PC-9 (cell line): ENCODE measurements around the gene ATP2B1. TPM values are rescaled to one million over a fixed set of nuclear protein-coding genes. Genes with fewer than 3 reads are reported as not detected.

Source experiments
- BruUV-seq: library from RNA; stranded (reverse); fragments of 400-500 nt; replicated peaks from 2 replicates; lab custom pipeline; 2021; lab: Mats Ljungman, UMichigan
- CTCF ChIA-PET: fragments of 300-600 bp; sonication (Branson Sonifier 250); formaldehyde crosslinking; loops from one replicate; lab custom pipeline; 2022; ENCODE audit warnings: antibody characterized with exemption; lab: Charles Lee
- POLR2A ChIA-PET: fragments of 300-600 bp; sonication (Branson Sonifier 250); formaldehyde crosslinking; loops from one replicate; lab custom pipeline; 2022; ENCODE audit warnings: antibody characterized with exemption; ENCODE audit not compliant: unreplicated experiment; lab: Charles Lee
- DNase-seq, 2 experiments: peaks; one replicate each; pipeline versions ENCODE4 v3.0.0 to v3.0.0-alpha.2; 2015 to 2022; ENCODE audit warnings: mixed read lengths in 1 of 2
- H2AFZ ChIP-seq: fragments of 200-600 bp; sonication (generic); 2 replicates; pipeline ENCODE4 v1.8.1; 2017; ENCODE audit warnings: antibody characterized with exemption
- H3F3A ChIP-seq: fragments of 200-600 bp; sonication (generic); 2 replicates; pipeline ENCODE4 v1.8.1; 2017; ENCODE audit warnings: antibody characterized with exemption, mild to moderate bottlenecking, low read depth; ENCODE audit not compliant: insufficient read depth
- H3K27ac ChIP-seq: fragments of 200-600 bp; sonication (generic); 2 replicates; pipeline ENCODE4 v1.6.1; 2016; ENCODE audit warnings: mixed run types
- H3K27me3 ChIP-seq: fragments of 200-600 bp; sonication (generic); 2 replicates; pipeline ENCODE4 v1.6.1; 2016; ENCODE audit warnings: low read depth, mixed run types; ENCODE audit not compliant: insufficient read depth
- H3K36me3 ChIP-seq: fragments of 200-600 bp; sonication (generic); 2 replicates; pipeline ENCODE4 v1.6.1; 2016; ENCODE audit warnings: low read depth, mixed run types
- H3K4me1 ChIP-seq: fragments of 200-600 bp; sonication (generic); replicated peaks from 2 replicates; pipeline ENCODE4 v1.6.1; 2016; ENCODE audit warnings: mixed run types; ENCODE audit not compliant: insufficient read depth
- H3K4me2 ChIP-seq: fragments of 200-600 bp; sonication (generic); 2 replicates; pipeline ENCODE4 v1.6.1; 2017; ENCODE audit warnings: mixed run types
- H3K4me3 ChIP-seq: fragments of 200-600 bp; sonication (generic); 2 replicates; pipeline ENCODE4 v1.6.1; 2016; ENCODE audit warnings: mixed run types
- H3K79me2 ChIP-seq: fragments of 200-600 bp; sonication (generic); 2 replicates; pipeline ENCODE4 v1.6.1; 2017; ENCODE audit warnings: low read depth, mixed run types
- H3K9me2 ChIP-seq: fragments of 200-600 bp; sonication (generic); 2 replicates; pipeline ENCODE4 v1.8.1; 2017; ENCODE audit warnings: mild to moderate bottlenecking; ENCODE audit not compliant: insufficient read depth
- H3K9me3 ChIP-seq: fragments of 200-600 bp; sonication (generic); 2 replicates; pipeline ENCODE4 v1.8.1; 2016; ENCODE audit warnings: low read depth; ENCODE audit not compliant: insufficient read depth
- H4K20me1 ChIP-seq: fragments of 200-600 bp; sonication (generic); 2 replicates; pipeline ENCODE4 v1.8.1; 2017; ENCODE audit not compliant: insufficient read depth
- CTCF ChIP-seq: fragments of 200-600 bp; sonication (generic); conservative IDR thresholded peaks from 2 replicates; pipeline ENCODE4 v1.6.1; 2017; ENCODE audit warnings: mixed run types, antibody characterized with exemption, mild to moderate bottlenecking, moderate library complexity
- EZH2 ChIP-seq: fragments of 200-600 bp; sonication (generic); IDR thresholded peaks from 2 replicates; pipeline ENCODE4 v1.8.0; 2017; ENCODE audit warnings: antibody characterized with exemption, low read depth
- intact Hi-C: fragments of 100-400 bp; cut with micrococcal nuclease; formaldehyde crosslinking; loops from one replicate; pipeline ENCODE4 v1.10.0; 2022; ENCODE audit not compliant: unreplicated experiment
- total RNA-seq: library from RNA; stranded (reverse); gene quantifications from 2 replicates; pipeline ENCODE4 v1.2.3, GENCODE V29; 2021

The ATP2B1 gene
- total RNA-seq, 1 experiment from 2014 or later, result 29.4 TPM

GRCh38 chr12:89610366-89610765, 98.3 kb downstream of the ATP2B1 start:
- POLR2A ChIA-PET, result no interaction called here
- Histone ChIP-seq H3K79me2 (no peaks in the 10 kb centered on the region), H3K4me1 (no peaks in the 10 kb centered on the region), H3K9me3 (no peaks in the 10 kb centered on the region), H3F3A (0 out of 2 replicates have a peak, but pooled peaks cover 3% of the 10 kb centered on the region), H3K9me2 (no peaks in the 10 kb centered on the region), H3K27ac (no peak overlapping the region), H3K36me3 (peaks cover 12% of the 10 kb centered on the region), H3K4me3 (no peak overlapping the region), H2AFZ (no peak overlapping the region), H3K4me2 (no peak overlapping the region), H3K27me3 (no peaks in the 10 kb centered on the region), H4K20me1 (no peaks in the 10 kb centered on the region)
- intact Hi-C loops, result no loop called here
- BruUV-seq, result no TSS peak
- DNase-seq, result no peak
- CTCF ChIA-PET, result no interaction called here
- TF ChIP-seq CTCF (no peak), EZH2 (no peak)

DNA sequence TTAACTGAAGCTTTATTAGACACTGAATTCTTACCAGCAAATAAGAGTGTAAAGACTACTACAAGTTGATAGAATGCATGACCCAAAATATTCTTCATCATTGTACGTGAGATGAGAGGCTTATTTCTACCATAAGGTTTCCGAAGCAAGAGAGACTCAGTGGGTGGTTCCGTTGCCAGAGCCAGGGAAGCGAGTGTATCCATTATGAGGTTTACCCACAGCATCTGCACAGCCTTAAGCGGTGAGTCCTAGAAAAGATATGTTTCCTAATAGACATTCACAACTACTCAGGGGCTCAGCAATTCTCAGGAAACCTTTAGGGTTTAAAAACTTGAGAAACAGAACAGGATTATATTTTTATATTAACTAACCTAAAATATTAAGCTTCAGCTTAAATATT, 105.0 kb downstream of the ATP2B1 start:
- no TSS peak for BruUV-seq
- H2AFZ ChIP-seq, result no peak overlapping the region
- H3K9me2 ChIP-seq, result no peaks in the 10 kb centered on the region
- no peaks in the 10 kb centered on the region for H3K9me3 ChIP-seq
- H3K27me3 ChIP-seq, result no peaks in the 10 kb centered on the region
- peaks cover 9% of the 10 kb centered on the region for H3K36me3 ChIP-seq
- no peaks in the 10 kb centered on the region for H3K4me1 ChIP-seq
- no peaks in the 10 kb centered on the region for H3F3A ChIP-seq
- ChIA-PET POLR2A (interaction anchor here (0.6 kb wide), 1 partner anchor 96 kb away, joined by 4 read pairs; no protein-coding TSS in a partner anchor), CTCF (no interaction called here)
- DNase-seq, result no peak
- H3K4me2 ChIP-seq, result no peak overlapping the region
- H3K4me3 ChIP-seq, result no peak overlapping the region
- no peaks in the 10 kb centered on the region for H4K20me1 ChIP-seq
- intact Hi-C loops, result no loop called here
- TF ChIP-seq EZH2 (no peak), CTCF (no peak)
- H3K79me2 ChIP-seq, result no peaks in the 10 kb centered on the region
- H3K27ac ChIP-seq, result no peak overlapping the region

DNA sequence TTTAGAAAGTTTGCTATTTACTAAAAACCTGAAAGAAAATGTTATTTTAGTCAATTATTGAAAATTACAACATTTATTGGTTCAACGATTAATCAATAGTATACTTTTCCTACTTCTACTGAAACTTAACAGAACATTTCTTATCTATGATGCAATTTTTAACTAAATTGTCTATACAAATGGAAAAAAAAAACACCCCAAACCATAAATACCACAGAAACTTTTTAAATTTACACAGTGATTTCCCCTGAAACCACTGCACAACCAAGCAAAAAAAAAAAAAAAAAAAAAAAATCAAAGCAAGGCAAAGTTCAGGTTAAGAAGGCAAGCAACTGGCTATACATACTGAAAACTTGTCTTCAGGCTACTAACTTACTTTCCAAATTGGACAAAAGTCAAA, 110.9 kb downstream of the ATP2B1 start:
- ChIA-PET POLR2A (interaction anchor here (0.6 kb wide), 1 partner anchor 1084 kb away, joined by 3 read pairs; no protein-coding TSS in a partner anchor), CTCF (no interaction called here)
- no TSS peak for BruUV-seq

More for the DNA sequence above, 110.9 kb downstream of the ATP2B1 start:
- DNase-seq, result no peak
- intact Hi-C loops, result no loop called here
- Histone ChIP-seq H3K4me2 (no peak overlapping the region), H2AFZ (no peak overlapping the region), H3K4me1 (no peaks in the 10 kb centered on the region), H3F3A (0 out of 2 replicates have a peak, but pooled peaks cover 5% of the 10 kb centered on the region), H3K36me3 (no peaks in the 10 kb centered on the region; the same call in 1 of the 2 replicates), H4K20me1 (no peaks in the 10 kb centered on the region), H3K4me3 (no peak overlapping the region), H3K27me3 (no peaks in the 10 kb centered on the region), H3K9me3 (no peaks in the 10 kb centered on the region), H3K27ac (no peak overlapping the region), H3K79me2 (no peaks in the 10 kb centered on the region), H3K9me2 (no peaks in the 10 kb centered on the region)
- TF ChIP-seq EZH2 (no peak), CTCF (no peak)
